SK-N-SH (cell line): ENCODE results near the gene C5orf52. TPM values are rescaled to one million over a fixed set of nuclear protein-coding genes. Genes with fewer than 3 reads are reported as not detected.

Experiments
- CTCF ChIA-PET: fragments of 300-600, 350-600 bp; formaldehyde crosslinking; extraction: SDS; loops from one replicate; lab custom pipeline; 2021; lab: Yijun Ruan, JAX
- POLR2A ChIA-PET: fragments of 350-600 bp; sonication (Branson Sonifier 250); formaldehyde crosslinking; extraction: SDS; loops from one replicate; lab custom pipeline; 2020; ENCODE audit warnings: antibody characterized with exemption, inconsistent platforms; lab: Yijun Ruan, JAX
- DNase-seq: peaks from one replicate; pipeline ENCODE4 v3.0.0; 2012
- H2AFZ ChIP-seq: fragments of 200-600 bp; sonication (generic); 2 replicates; pipeline ENCODE4 v1.8.1; 2016; ENCODE audit warnings: antibody characterized with exemption, mild to moderate bottlenecking, low read depth
- H3F3A ChIP-seq: fragments of 200-600 bp; sonication (generic); replicated peaks from 2 replicates; pipeline ENCODE3; 2016; ENCODE audit warnings: antibody characterized with exemption, mild to moderate bottlenecking; ENCODE audit not compliant: insufficient read depth
- H3K27ac ChIP-seq, 2 experiments: fragments of 200-500 bp in 1 of 2; fragments of 200-600 bp in 1 of 2; sonication (Bioruptor generic) in 1 of 2; sonication (generic), shearing (Covaris generic) in 1 of 2; 2 replicates each; pipeline versions ENCODE4 v1.5.1 to v1.6.1; 2014 to 2016; ENCODE audit warnings: low read depth in 2 of 2, inconsistent platforms in 1 of 2, low read length in 1 of 2, mild to moderate bottlenecking in 1 of 2, mixed read lengths in 1 of 2
- H3K27me3 ChIP-seq: fragments of 200-600 bp; sonication (generic), shearing (Covaris generic); 2 replicates; pipeline ENCODE4 v1.6.1; 2016; ENCODE audit warnings: mixed run types; ENCODE audit not compliant: insufficient read depth
- H3K36me3 ChIP-seq, 2 experiments: fragments of 200-500 bp in 1 of 2; fragments of 200-600 bp in 1 of 2; sonication (Bioruptor generic) in 1 of 2; sonication (generic) in 1 of 2; replicated peaks in 1 of 2; 2 replicates each; pipeline versions ENCODE3 to v1.5.1; 2014 to 2016; ENCODE audit warnings: low read length in 1 of 2, mild to moderate bottlenecking in 1 of 2; ENCODE audit not compliant: insufficient read depth in 2 of 2, control insufficient read depth in 1 of 2
- H3K4me1 ChIP-seq, 2 experiments: fragments of 200-500 bp in 1 of 2; fragments of 200-600 bp in 1 of 2; sonication (Bioruptor generic) in 1 of 2; sonication (generic), shearing (Covaris generic) in 1 of 2; 2 replicates each; pipeline versions ENCODE4 v1.5.1 to v1.6.1; 2014 to 2016; ENCODE audit warnings: low read depth in 1 of 2, low read length in 1 of 2, mixed run types in 1 of 2; ENCODE audit not compliant: insufficient read depth in 2 of 2, control insufficient read depth in 1 of 2
- H3K4me2 ChIP-seq: fragments of 200-600 bp; sonication (generic), shearing (Covaris generic); 2 replicates; pipeline ENCODE4 v1.6.1; 2017; ENCODE audit warnings: mixed run types
- H3K4me3 ChIP-seq, 2 experiments: fragments of 200-500 bp in 1 of 2; fragments of 200-600 bp in 1 of 2; sonication (Bioruptor generic) in 1 of 2; sonication (generic), shearing (Covaris generic) in 1 of 2; 2 replicates each; pipeline versions ENCODE4 v1.5.1 to v1.8.1; 2014 to 2016; ENCODE audit warnings: low read depth in 2 of 2, inconsistent platforms in 1 of 2, low read length in 1 of 2, mild to moderate bottlenecking in 1 of 2, mixed read lengths in 1 of 2, moderate library complexity in 1 of 2
- H3K79me2 ChIP-seq: fragments of 200-600 bp; sonication (generic); 2 replicates; pipeline ENCODE4 v1.8.1; 2017; ENCODE audit warnings: mild to moderate bottlenecking; ENCODE audit not compliant: insufficient read depth
- H3K9ac ChIP-seq: fragments of 200-600 bp; sonication (generic); 2 replicates; pipeline ENCODE4 v1.6.1; 2017; ENCODE audit warnings: mixed run types
- H3K9me2 ChIP-seq: fragments of 200-600 bp; sonication (generic); 2 replicates; pipeline ENCODE4 v1.6.1; 2017; ENCODE audit warnings: mixed run types
- H3K9me3 ChIP-seq: fragments of 200-600 bp; sonication (generic); 2 replicates; pipeline ENCODE4 v1.6.1; 2017; ENCODE audit warnings: mixed run types, mild to moderate bottlenecking, moderate library complexity
- H4K20me1 ChIP-seq: fragments of 200-600 bp; sonication (generic); 2 replicates; pipeline ENCODE4 v1.6.1; 2017; ENCODE audit warnings: mild to moderate bottlenecking, mixed run types; ENCODE audit not compliant: insufficient read depth
- CHD2 ChIP-seq: fragments of 150-350 bp; IDR thresholded peaks from 2 replicates; pipeline ENCODE4 v1.6.1; 2018; ENCODE audit warnings: low read length; ENCODE audit not compliant: partially characterized antibody
- EZH2phosphoT487 ChIP-seq: fragments of 200-600 bp; sonication (generic); IDR thresholded peaks from 2 replicates; pipeline ENCODE4 v1.6.1; 2017; ENCODE audit warnings: low read depth, mixed run types, mild to moderate bottlenecking, antibody characterized with exemption, moderate library complexity, borderline replicate concordance
- FOSL2 ChIP-seq: IDR thresholded peaks from 2 replicates; pipeline ENCODE4 v1.4.0; 2012; ENCODE audit warnings: low read depth, mild to moderate bottlenecking, moderate library complexity, borderline replicate concordance
- JUND ChIP-seq: IDR thresholded peaks from 2 replicates; pipeline ENCODE4 v1.4.0; 2012
- MAX ChIP-seq: IDR thresholded peaks from 2 replicates; pipeline ENCODE4 v1.4.0; 2012; ENCODE audit warnings: low read depth
- MEF2A ChIP-seq: IDR thresholded peaks from 2 replicates; pipeline ENCODE4 v1.4.0; 2012; ENCODE audit warnings: low read depth, borderline replicate concordance
- NFIC ChIP-seq: IDR thresholded peaks from 2 replicates; pipeline ENCODE4 v1.4.0; 2012; ENCODE audit warnings: borderline replicate concordance
- RFX5 ChIP-seq: IDR thresholded peaks from 2 replicates; pipeline ENCODE4 v1.6.1; 2012; ENCODE audit warnings: mild to moderate bottlenecking, improper control_type of control experiment, low read length
- SIN3A ChIP-seq: IDR thresholded peaks from 2 replicates; pipeline ENCODE4 v1.6.1; 2012; ENCODE audit warnings: low read depth, mild to moderate bottlenecking, low read length, moderate library complexity, borderline replicate concordance
- TCF12 ChIP-seq: IDR thresholded peaks from 2 replicates; pipeline ENCODE4 v1.4.0; 2012
- TEAD4 ChIP-seq: IDR thresholded peaks from 2 replicates; pipeline ENCODE4 v1.4.0; 2012; ENCODE audit warnings: mild to moderate bottlenecking, borderline replicate concordance; ENCODE audit not compliant: insufficient read depth
- YY1 ChIP-seq: IDR thresholded peaks from 2 replicates; pipeline ENCODE4 v1.4.0; 2012; ENCODE audit warnings: low read depth, mild to moderate bottlenecking
- WGBS: methylation state at CpG from one replicate; pipeline ENCODE4 v1.1.6; 2017; ENCODE audit warnings: low lambda C conversion rate; 5-methylcytosine and 5-hydroxymethylcytosine counted together
- polyA plus RNA-seq, 3 experiments: library from polyadenylated mRNA; depleted of rRNA; stranded (reverse); fragments of >200 nt; gene quantifications; 2 replicates each; pipeline ENCODE4 v1.2.3, GENCODE V29; 2012
- TF ChIP-seq, protein P1 (sequence below): fragments of 150-350 bp; IDR thresholded peaks from 2 replicates; pipeline ENCODE4 v1.6.1; 2017; ENCODE audit warnings: antibody characterized with exemption, low read length, low read depth, borderline replicate concordance
- TF ChIP-seq, protein P2 (sequence below): fragments of 200-600 bp; sonication (generic); IDR thresholded peaks from 2 replicates; pipeline ENCODE4 v1.6.1; 2017; ENCODE audit warnings: antibody characterized with exemption, mild to moderate bottlenecking, moderate library complexity

Gene C5orf52
- polyA plus RNA-seq, 1 of the 3 experiments (the other 2 are of a cell fraction), result not detected

GRCh38 chr5:157710431-157710830 lies 39.1 kb downstream of the C5orf52 start:
- WGBS, result 59% methylated on average over 3 of the region's 3 CpGs
- H3K27ac ChIP-seq, result peak overlapping the region; percentile 47 to 81; a peak in 3 of 4 replicates
- H3K9me3 ChIP-seq, result no peaks in the 10 kb centered on the region
- H3K4me3 ChIP-seq, result no peak overlapping the region
- H3K4me2 ChIP-seq, result peak overlapping the region; percentile 30; the same call in 1 of the 2 replicates
- H3K36me3 ChIP-seq, result no peaks in the 10 kb centered on the region
- no peak for TF ChIP-seq SIN3A
- TF ChIP-seq EZH2phosphoT487, result no peak
- TF ChIP-seq CHD2, result no peak
- TF ChIP-seq FOSL2, result no peak
- TF ChIP-seq, protein P1, sequence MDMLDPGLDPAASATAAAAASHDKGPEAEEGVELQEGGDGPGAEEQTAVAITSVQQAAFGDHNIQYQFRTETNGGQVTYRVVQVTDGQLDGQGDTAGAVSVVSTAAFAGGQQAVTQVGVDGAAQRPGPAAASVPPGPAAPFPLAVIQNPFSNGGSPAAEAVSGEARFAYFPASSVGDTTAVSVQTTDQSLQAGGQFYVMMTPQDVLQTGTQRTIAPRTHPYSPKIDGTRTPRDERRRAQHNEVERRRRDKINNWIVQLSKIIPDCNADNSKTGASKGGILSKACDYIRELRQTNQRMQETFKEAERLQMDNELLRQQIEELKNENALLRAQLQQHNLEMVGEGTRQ, result no peak
- TF ChIP-seq, protein P2, sequence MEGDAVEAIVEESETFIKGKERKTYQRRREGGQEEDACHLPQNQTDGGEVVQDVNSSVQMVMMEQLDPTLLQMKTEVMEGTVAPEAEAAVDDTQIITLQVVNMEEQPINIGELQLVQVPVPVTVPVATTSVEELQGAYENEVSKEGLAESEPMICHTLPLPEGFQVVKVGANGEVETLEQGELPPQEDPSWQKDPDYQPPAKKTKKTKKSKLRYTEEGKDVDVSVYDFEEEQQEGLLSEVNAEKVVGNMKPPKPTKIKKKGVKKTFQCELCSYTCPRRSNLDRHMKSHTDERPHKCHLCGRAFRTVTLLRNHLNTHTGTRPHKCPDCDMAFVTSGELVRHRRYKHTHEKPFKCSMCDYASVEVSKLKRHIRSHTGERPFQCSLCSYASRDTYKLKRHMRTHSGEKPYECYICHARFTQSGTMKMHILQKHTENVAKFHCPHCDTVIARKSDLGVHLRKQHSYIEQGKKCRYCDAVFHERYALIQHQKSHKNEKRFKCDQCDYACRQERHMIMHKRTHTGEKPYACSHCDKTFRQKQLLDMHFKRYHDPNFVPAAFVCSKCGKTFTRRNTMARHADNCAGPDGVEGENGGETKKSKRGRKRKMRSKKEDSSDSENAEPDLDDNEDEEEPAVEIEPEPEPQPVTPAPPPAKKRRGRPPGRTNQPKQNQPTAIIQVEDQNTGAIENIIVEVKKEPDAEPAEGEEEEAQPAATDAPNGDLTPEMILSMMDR, result no peak
- no peak for TF ChIP-seq YY1
- TF ChIP-seq, all 33 proteins: peak for 0
- ChIA-PET POLR2A (no interaction called here), CTCF (no interaction called here)
- H3K27me3 ChIP-seq, result no peaks in the 10 kb centered on the region
- H3K4me1 ChIP-seq, result peaks cover 0 to 18% of the 10 kb centered on the region in 2 experiments; a peak in 1 of 4 replicates
- peak overlapping the region; percentile 5; the same call in 1 of the 2 replicates for H2AFZ ChIP-seq
- H3K9ac ChIP-seq, result peak overlapping the region; percentile 51; the same call in 1 of the 2 replicates
- H3K9me2 ChIP-seq, result no peaks in the 10 kb centered on the region
- H3K79me2 ChIP-seq, result no peaks in the 10 kb centered on the region
- peaks cover 33% of the 10 kb centered on the region for H3F3A ChIP-seq
- no peaks in the 10 kb centered on the region for H4K20me1 ChIP-seq
- DNase-seq, result no peak

- ChIA-PET CTCF (no interaction called here), POLR2A (no interaction called here)
- H3F3A ChIP-seq, result peaks cover 33% of the 10 kb centered on the region
- no peaks in the 10 kb centered on the region for H4K20me1 ChIP-seq
- TF ChIP-seq MAX (no peak), JUND (peak; percentile 40; the same call in 1 of the 2 replicates), TCF12 (peak; percentile 39; the same call in 1 of the 2 replicates), FOSL2 (peak; percentile 51; the same call in 1 of the 2 replicates), RFX5 (no peak), TEAD4 (peak; percentile 76), NFIC (peak; percentile 15; the same call in 1 of the 2 replicates), MEF2A (0 out of 2 replicates have a peak, but pooled peaks have one; percentile 25)
- peak overlapping the region; percentile 51; the same call in 1 of the 2 replicates for H3K9ac ChIP-seq
- H3K36me3 ChIP-seq, result no peaks in the 10 kb centered on the region
- peak overlapping the region; percentile 5; the same call in 1 of the 2 replicates for H2AFZ ChIP-seq
- 11% methylated on average over 2 of the region's 2 CpGs for WGBS
- DNase-seq, result no peak
- H3K4me2 ChIP-seq, result peak overlapping the region; percentile 30; the same call in 1 of the 2 replicates
- H3K9me2 ChIP-seq, result no peaks in the 10 kb centered on the region
- H3K4me3 ChIP-seq, result no peak overlapping the region
- H3K9me3 ChIP-seq, result no peaks in the 10 kb centered on the region
- H3K79me2 ChIP-seq, result no peaks in the 10 kb centered on the region
- H3K27ac ChIP-seq, result peak overlapping the region; percentile 47 to 81; a peak in 3 of 4 replicates
- H3K27me3 ChIP-seq, result no peaks in the 10 kb centered on the region
- H3K4me1 ChIP-seq, result peaks cover 0 to 18% of the 10 kb centered on the region in 2 experiments; a peak in 1 of 4 replicates
Measured at GRCh38 chr5:157710882-157711281, 39.5 kb downstream of the C5orf52 start.
